ENCODE data around the gene MYCBPAP. TPM values are rescaled to one million over a fixed set of nuclear protein-coding genes. Genes with fewer than 3 reads are reported as not detected.

Gene MYCBPAP
- total and polyA plus RNA-seq, 11 donors: 0.29 to 2.4 (median 0.76) TPM; not detected in 1

- Histone ChIP-seq H3K4me1 (peaks cover 0 to 28% (median 10%) of the 10 kb centered on the region in 12 donors), H3K27me3 (peaks cover 0 to 36% (median 22%) of the 10 kb centered on the region in 9 donors), H3K27ac (no peak overlapping the region), H3K36me3 (no peaks in the 10 kb centered on the region), H3K4me3 (no peak overlapping the region), H3K9me3 (no peaks in the 10 kb centered on the region)
- 90 to 92% (median 92%) methylated on average over 7 of the region's 7 CpGs for WGBS, 4 donors
- no peak for ATAC-seq
- intact Hi-C loops (cut with DNase I): loop anchor here in 1 of 10 donors (5.0 kb wide), 1 partner anchor 43 kb away; no protein-coding TSS in a partner anchor
- TF ChIP-seq POLR2A (IDR thresholded peaks at IDR 0.05) (no peak), CTCF (IDR thresholded peaks at IDR 0.05) (no peak)
- no peak for DNase-seq
These were observed 21.6 kb downstream of the MYCBPAP start for GRCh38 chr17:50529849-50530248.

- no peaks in the 10 kb centered on the region for H3K9me3 ChIP-seq
- WGBS, 4 donors: 57 to 66% (median 61%) methylated on average over 6 of the region's 6 CpGs
- H3K27me3 ChIP-seq: peaks cover 0 to 40% (median 22%) of the 10 kb centered on the region in 9 donors
- peaks cover 0 to 5% (median 0%) of the 10 kb centered on the region in 9 donors for H3K36me3 ChIP-seq
- H3K4me3 ChIP-seq: no peak overlapping the region
- TF ChIP-seq CTCF (IDR thresholded peaks at IDR 0.05) (no peak), POLR2A (IDR thresholded peaks at IDR 0.05) (no peak)
- ATAC-seq: no peak
- no peak overlapping the region for H3K27ac ChIP-seq
- intact Hi-C loops (cut with DNase I): loop anchor here in 1 of 10 donors (5.0 kb wide), 1 partner anchor 44 kb away; no protein-coding TSS in a partner anchor
- peaks cover 0 to 31% (median 10%) of the 10 kb centered on the region in 12 donors for H3K4me1 ChIP-seq
- no peak for DNase-seq
These were observed 23.3 kb downstream of the MYCBPAP start for GRCh38 chr17:50531428-50532025.

DNA sequence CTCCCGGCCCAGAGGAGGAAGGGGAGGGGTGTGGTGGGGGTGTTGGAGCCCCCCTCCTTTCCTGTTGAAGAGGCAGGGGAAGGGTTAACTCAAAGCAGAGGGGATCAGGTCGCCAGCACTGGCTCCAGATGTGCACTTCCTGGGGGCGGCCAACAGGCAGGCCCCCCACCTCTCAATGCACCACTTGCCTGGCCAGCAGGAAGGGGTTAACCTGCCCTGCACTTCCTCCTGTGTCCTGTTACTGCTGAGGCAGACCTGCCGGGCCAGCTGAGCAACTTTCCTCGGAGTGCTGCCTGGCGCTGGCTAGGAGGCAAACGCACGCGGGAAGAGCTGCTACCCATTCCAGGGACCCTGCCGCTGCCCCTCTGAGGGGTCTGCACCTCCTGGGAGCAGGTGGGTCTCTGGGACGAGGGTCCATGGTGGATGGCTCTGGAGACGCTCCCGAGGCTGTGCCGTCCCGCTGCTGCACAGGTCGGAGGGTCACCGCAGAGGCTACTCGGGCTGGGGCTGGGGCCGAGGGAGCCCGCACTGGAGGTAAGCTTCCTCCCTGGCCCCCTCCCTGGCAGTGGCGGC lies 24.3 kb downstream of the MYCBPAP start, which contains the start of gene EPN3:
EPN3 (plus strand) TSS at position 284 of the 573 bp plus-strand sequence. CDS start 3,822 bp downstream, outside the sequence.
- peak within 1 kb of the TSS; percentile 27 to 72 (median 48) for H3K4me3 ChIP-seq
- WGBS, 4 donors: 2 to 4% (median 3%) methylated on average over 16 to 21 of the region's 21 CpGs
- H3K27ac ChIP-seq: peak within 1 kb of the TSS; percentile 46 to 94 (median 76)
- no peaks in the 10 kb centered on the region for H3K9me3 ChIP-seq
- DNase-seq (no peak), ATAC-seq (peak in 3 of 4 donors; percentile 27 to 44 (median 36))
- H3K36me3 ChIP-seq: peaks cover 0 to 6% (median 0%) of the 10 kb centered on the region in 9 donors
- intact Hi-C loops (cut with DNase I): loop anchor here in 2 of 10 donors (1.0 to 5.0 kb wide), 2 partner anchors 45 to 50 kb away; no protein-coding TSS in a partner anchor
- peaks cover 0 to 31% (median 10%) of the 10 kb centered on the region in 12 donors for H3K4me1 ChIP-seq
- TF ChIP-seq CTCF (IDR thresholded peaks at IDR 0.05) (no peak), POLR2A (IDR thresholded peaks at IDR 0.05) (no peak)
- H3K27me3 ChIP-seq: peaks cover 0 to 40% (median 22%) of the 10 kb centered on the region in 9 donors

- Histone ChIP-seq H3K4me3 (peak overlapping the region; percentile 27 to 72 (median 48)), H3K27ac (peak overlapping the region; percentile 46 to 94 (median 76)), H3K27me3 (peaks cover 0 to 40% (median 22%) of the 10 kb centered on the region in 9 donors), H3K4me1 (peaks cover 0 to 34% (median 10%) of the 10 kb centered on the region in 12 donors), H3K9me3 (no peaks in the 10 kb centered on the region), H3K36me3 (peaks cover 0 to 9% (median 0%) of the 10 kb centered on the region in 9 donors)
- no peak for TF ChIP-seq POLR2A (IDR thresholded peaks at IDR 0.05)
- TF ChIP-seq CTCF (IDR thresholded peaks at IDR 0.05): no peak
- WGBS, 4 donors: 10 to 21% (median 17%) methylated on average over 4 to 5 of the region's 5 CpGs
- intact Hi-C loops (cut with DNase I): loop anchor here in 2 of 10 donors (1.0 to 5.0 kb wide), 2 partner anchors 46 to 51 kb away; no protein-coding TSS in a partner anchor
- ATAC-seq (peak; percentile 7 to 30 (median 14)), DNase-seq (no peak)
These were observed 24.9 kb downstream of the MYCBPAP start for GRCh38 chr17:50533185-50533584.
